Activated naive CD8-positive, alpha-beta T cell (primary cell): ENCODE results near the gene BRIP1.
"Not testable (repeated sequence)": the region's sequence is repeated elsewhere in the genome, so short reads cannot be mapped to it uniquely, and the experiment has no call there.

Experiments
- H3K27ac Mint-ChIP-seq: one replicate; pipeline ENCODE4 v1.8.0; 2021; ENCODE audit warnings: mixed read lengths
- H3K27me3 Mint-ChIP-seq: one replicate; pipeline ENCODE4 v1.8.0; 2021; ENCODE audit warnings: mixed read lengths
- H3K36me3 Mint-ChIP-seq: one replicate; pipeline ENCODE4 v1.8.0; 2021; ENCODE audit warnings: mixed read lengths
- H3K4me1 Mint-ChIP-seq: one replicate; pipeline ENCODE4 v1.8.0; 2021; ENCODE audit warnings: low read depth, mixed read lengths
- H3K4me3 Mint-ChIP-seq: one replicate; pipeline ENCODE4 v1.8.0; 2021; ENCODE audit warnings: mild to moderate bottlenecking, mixed read lengths
- H3K9me3 Mint-ChIP-seq: one replicate; pipeline ENCODE4 v1.8.0; 2021; ENCODE audit warnings: low read depth, mixed read lengths

Gene BRIP1

DNA sequence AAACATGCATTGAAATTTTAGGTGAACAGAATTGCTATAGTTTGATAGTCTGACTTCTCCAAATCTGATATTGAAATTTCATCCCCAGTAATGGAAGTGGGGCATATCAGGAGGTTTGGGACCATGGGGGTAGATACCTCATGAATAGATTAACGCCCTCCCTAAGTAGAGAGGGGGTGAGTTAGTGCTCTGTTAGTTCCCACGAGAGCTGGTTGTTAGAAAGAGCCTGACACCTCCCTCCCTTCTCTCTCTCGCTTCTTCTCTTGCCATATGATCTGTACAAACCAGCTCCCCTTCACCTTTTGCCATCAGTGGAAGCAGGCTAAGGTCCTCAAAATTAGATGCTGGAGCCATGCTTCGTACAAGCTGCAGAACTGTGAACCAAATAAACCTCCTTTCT is 78.8 kb downstream of the BRIP1 start:
- H3K36me3 Mint-ChIP-seq, result no peaks in the 10 kb centered on the region
- H3K27me3 Mint-ChIP-seq, result no peaks in the 10 kb centered on the region
- H3K9me3 Mint-ChIP-seq, result no peaks in the 10 kb centered on the region
- H3K4me1 Mint-ChIP-seq, result no peaks in the 10 kb centered on the region
- no peak overlapping the region for H3K27ac Mint-ChIP-seq
- no peak overlapping the region for H3K4me3 Mint-ChIP-seq

DNA sequence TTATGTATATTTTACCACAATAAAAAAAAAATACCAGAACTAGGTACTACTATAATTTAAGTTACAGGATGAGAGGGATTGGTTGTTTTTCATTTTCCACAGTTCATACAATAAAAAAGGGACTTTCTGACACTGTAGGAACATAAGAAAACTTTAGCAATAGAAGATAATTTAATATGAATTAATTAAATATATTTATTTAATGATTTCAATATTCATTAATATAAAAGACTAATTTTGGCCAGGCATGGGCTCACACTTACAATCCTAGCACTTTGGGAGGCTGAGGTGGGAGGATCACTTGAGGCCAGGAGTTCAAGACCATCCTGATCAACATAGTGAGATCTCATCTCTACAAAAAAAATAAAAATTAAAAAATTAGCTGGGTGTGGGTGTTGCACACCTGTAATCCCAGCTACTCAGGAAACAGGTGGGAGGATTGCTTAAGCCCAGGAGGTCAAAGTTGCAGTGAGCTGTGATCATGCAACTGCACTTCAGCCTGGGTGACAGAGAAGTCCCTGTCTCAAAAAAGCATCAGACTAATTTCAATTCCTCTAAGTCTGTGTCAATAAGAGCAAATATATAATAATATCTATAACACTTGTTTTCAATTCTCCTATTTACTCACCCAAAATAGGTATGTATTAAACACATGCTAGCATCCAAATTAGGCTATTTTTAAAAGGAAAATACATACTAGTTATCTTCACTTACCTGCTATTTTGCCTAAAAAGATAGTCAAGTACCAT is 79.6 kb downstream of the BRIP1 start:
- no peak overlapping the region for H3K4me3 Mint-ChIP-seq
- no peaks in the 10 kb centered on the region for H3K27me3 Mint-ChIP-seq

DNA sequence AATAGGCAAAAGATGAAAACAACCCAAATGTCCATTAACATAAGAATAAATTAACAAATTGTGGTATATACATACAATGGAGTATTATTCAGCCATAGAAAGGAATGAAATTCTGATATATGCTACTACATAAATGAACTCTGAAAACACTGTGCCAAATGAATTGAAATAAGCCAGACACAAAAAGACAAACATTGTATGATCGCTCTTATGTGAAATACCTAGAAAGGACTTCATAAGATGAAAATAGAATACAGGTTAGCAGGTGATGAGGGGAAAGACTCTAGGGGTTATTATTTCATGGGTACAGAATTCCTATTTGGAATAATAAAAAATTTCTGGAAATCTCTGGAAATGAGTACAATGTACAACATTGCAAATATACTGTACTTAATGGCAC is 80.2 kb downstream of the BRIP1 start:
- no peaks in the 10 kb centered on the region for H3K36me3 Mint-ChIP-seq
- H3K27me3 Mint-ChIP-seq, result no peaks in the 10 kb centered on the region
- no peaks in the 10 kb centered on the region for H3K9me3 Mint-ChIP-seq
- no peaks in the 10 kb centered on the region for H3K4me1 Mint-ChIP-seq
- no peak overlapping the region for H3K27ac Mint-ChIP-seq
- H3K4me3 Mint-ChIP-seq, result no peak overlapping the region

More for the DNA sequence above, 79.6 kb downstream of the BRIP1 start:
- no peaks in the 10 kb centered on the region for H3K4me1 Mint-ChIP-seq
- H3K36me3 Mint-ChIP-seq, result no peaks in the 10 kb centered on the region
- no peaks in the 10 kb centered on the region for H3K9me3 Mint-ChIP-seq
- H3K27ac Mint-ChIP-seq, result no peak overlapping the region

DNA sequence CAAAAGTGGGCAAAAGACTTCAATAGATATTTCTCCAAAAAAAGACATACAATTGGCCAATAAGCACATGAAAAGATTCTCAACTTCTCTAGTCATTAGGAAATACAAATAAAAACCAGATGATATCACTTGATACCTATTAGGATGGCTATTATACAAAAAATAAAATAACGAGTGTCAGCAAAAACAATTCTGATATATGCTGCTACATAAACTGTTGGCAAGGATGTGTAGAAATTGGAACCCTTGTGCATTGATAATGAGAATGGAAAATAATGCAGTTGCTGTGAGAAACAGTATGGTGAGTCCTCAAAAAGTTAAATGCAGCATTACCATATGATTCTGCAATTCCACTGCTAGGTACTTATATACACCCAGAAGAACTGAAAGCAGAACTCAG is 80.6 kb downstream of the BRIP1 start:
- Mint-ChIP-seq H3K9me3 (no peaks in the 10 kb centered on the region), H3K4me1 (no peaks in the 10 kb centered on the region), H3K4me3 (no peak overlapping the region), H3K27me3 (no peaks in the 10 kb centered on the region), H3K36me3 (no peaks in the 10 kb centered on the region), H3K27ac (no peak overlapping the region)

DNA sequence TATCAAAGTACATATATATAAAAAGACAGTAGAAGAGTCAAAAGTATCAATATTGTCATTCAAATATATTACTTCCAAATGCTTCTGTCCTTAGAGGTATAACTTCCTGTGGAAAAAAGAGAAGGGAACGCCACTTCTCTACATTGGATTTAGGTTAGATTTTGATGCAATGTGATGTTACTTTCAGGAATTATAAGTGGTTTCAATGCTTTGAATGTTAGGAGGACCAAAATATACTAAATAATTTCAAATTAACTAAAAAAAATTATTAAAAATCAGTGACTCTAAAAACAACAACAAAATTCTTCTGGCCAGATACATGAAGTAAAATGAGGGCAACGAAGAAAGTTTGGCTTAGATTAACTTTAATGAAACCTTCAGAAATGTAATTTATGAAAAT is 88.0 kb downstream of the BRIP1 start:
- Mint-ChIP-seq H3K27me3 (no peaks in the 10 kb centered on the region), H3K36me3 (peaks cover 12% of the 10 kb centered on the region), H3K27ac (no peak overlapping the region), H3K9me3 (peaks cover 7% of the 10 kb centered on the region), H3K4me3 (no peak overlapping the region), H3K4me1 (no peaks in the 10 kb centered on the region)

DNA sequence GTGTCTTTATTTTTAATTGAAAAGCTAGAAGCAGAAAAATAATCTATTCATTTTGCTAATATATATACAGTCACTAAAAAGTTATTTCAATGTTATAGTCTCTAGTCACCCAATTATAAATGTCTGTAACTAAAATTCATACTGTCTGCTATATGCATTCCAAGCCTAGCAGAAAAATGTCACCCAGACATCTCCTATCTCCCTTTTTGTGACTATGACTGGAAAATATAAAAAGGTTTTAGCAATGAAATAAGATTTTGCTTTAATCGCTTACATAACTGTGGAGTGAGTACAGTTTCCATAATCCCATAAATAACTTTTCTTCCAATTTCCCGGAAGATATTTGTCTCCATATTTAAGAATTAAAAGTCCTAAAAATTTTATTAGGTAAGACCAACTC is 88.6 kb downstream of the BRIP1 start:
- H3K4me3 Mint-ChIP-seq, result no peak overlapping the region
- H3K27me3 Mint-ChIP-seq, result no peaks in the 10 kb centered on the region
- H3K4me1 Mint-ChIP-seq, result no peaks in the 10 kb centered on the region
- peaks cover 12% of the 10 kb centered on the region for H3K36me3 Mint-ChIP-seq
- H3K9me3 Mint-ChIP-seq, result peaks cover 7% of the 10 kb centered on the region
- no peak overlapping the region for H3K27ac Mint-ChIP-seq

DNA sequence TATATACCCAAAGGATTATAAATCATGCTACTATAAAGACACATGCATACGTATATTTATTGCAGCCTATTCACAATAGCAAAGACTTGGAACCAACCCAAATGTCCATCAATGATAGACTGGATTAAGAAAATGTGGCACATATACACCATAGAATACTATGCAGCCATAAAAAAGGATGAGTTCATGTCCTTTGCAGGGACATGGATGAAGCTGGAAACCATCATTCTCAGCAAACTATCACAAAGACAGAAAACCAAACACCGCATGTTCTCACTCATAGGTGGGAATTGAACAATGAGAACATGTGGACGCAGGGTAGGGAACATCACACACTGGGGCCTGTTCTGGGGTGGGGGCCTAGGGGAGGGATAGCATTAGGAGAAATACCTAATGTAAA is 89.2 kb downstream of the BRIP1 start:
- not testable (repeated sequence) for H3K27ac Mint-ChIP-seq, H3K4me1 Mint-ChIP-seq, H3K4me3 Mint-ChIP-seq, H3K27me3 Mint-ChIP-seq, H3K9me3 Mint-ChIP-seq
- H3K36me3 Mint-ChIP-seq, result peaks cover 12% of the 10 kb centered on the region

DNA sequence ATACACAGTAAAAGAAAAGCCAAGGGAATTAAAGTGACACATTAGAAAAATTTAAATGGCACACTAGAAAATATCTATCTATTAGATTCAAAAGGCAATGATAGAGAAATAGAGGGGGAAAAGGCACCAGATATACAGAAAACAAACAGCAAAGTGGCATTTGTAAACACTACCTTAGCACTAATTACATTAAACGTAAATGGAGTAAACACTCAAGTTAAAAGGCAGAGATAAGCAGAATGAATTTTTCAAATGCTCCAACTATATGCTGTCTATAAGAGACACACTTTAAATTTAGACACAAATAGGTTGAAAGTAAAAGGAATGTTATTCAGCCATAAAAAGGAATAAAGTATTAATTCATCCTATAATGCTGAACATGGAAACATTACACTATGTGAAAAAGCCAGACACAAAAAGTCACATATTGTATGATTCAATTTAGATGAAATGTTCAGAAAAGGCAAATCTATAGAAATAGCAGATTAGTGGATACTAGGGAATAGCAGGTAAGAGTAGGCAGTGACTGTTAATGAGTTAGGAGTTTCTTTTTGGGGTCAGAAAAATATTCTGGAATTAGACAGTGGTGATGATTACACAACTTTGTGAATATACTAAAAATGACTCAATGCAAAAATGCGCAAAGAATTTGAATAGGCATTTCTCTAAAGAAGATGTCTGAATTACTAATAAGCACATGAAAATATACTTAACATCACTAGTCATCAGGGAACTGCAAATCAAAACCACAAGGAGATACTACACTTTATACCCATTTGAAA is 92.4 kb downstream of the BRIP1 start:
- no peaks in the 10 kb centered on the region for H3K4me1 Mint-ChIP-seq
- H3K4me3 Mint-ChIP-seq, result no peak overlapping the region
- H3K27ac Mint-ChIP-seq, result no peak overlapping the region
- H3K36me3 Mint-ChIP-seq, result peaks cover 12% of the 10 kb centered on the region
- H3K9me3 Mint-ChIP-seq, result peaks cover 7% of the 10 kb centered on the region
- H3K27me3 Mint-ChIP-seq, result no peaks in the 10 kb centered on the region

DNA sequence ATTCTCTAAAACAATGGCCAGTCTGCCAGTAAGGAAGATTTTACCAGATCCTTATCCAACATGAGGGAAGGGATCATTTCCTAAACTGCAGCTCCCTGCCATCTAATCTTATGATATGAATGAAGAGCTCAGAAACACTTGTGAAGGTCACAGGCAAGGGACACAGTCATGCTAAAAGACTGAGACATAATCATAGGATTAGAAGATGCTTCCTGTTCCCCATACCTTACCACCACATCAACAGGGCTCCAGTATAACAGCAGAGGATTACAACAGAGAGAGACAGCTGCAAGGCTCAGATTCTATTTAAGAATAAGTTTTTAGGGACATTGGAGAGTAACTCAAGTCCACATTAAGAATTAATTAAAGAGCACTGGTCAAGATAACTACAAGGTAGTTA is 93.3 kb downstream of the BRIP1 start:
- H3K27me3 Mint-ChIP-seq, result no peaks in the 10 kb centered on the region
- H3K27ac Mint-ChIP-seq, result no peak overlapping the region
- H3K4me1 Mint-ChIP-seq, result no peaks in the 10 kb centered on the region
- H3K36me3 Mint-ChIP-seq, result peaks cover 12% of the 10 kb centered on the region
- H3K9me3 Mint-ChIP-seq, result peaks cover 7% of the 10 kb centered on the region
- no peak overlapping the region for H3K4me3 Mint-ChIP-seq

DNA sequence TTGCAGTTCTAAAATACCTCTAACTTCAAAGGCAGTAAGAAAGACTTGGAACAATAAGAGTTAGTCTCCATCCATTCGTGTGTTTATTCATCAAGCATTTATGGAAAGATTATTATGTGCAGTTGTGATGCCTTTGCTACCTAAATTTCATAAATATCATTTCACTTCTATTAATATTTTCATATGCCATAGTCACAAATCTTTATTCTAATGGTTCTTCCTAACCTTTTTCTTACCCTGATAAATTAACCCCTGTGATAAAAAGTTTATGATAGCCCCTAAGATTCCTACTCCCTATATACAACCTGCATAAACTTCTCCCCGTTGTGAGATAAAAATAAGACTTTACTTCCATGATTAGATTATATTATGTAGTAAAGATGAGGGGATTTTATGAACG is 94.9 kb downstream of the BRIP1 start:
- Mint-ChIP-seq H3K4me1 (no peaks in the 10 kb centered on the region), H3K27ac (no peak overlapping the region), H3K9me3 (peaks cover 7% of the 10 kb centered on the region)

DNA sequence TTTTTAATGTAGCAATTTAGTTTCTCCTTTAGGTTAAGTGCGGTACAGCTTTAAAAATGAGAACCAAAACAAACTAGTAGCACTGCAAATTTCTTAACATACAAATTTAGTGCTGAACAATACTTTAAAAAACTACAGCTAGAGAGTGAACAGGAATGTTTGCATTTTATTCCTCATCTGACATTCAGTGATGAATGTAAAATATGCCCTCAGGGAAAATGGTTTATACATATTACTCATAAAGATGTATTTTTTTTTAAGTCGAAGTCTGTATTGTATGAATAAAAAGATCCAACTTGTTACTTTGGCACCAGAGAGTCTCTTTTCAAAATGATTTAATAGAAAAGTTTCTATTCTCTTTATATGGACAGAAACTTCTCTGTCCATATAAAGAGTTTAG is 96.8 kb downstream of the BRIP1 start:
- peaks cover 7% of the 10 kb centered on the region for H3K9me3 Mint-ChIP-seq
- H3K27me3 Mint-ChIP-seq, result no peaks in the 10 kb centered on the region
- H3K27ac Mint-ChIP-seq, result no peak overlapping the region
- H3K36me3 Mint-ChIP-seq, result peaks cover 7% of the 10 kb centered on the region
- no peak overlapping the region for H3K4me3 Mint-ChIP-seq
- H3K4me1 Mint-ChIP-seq, result no peaks in the 10 kb centered on the region

More for the DNA sequence above, 94.9 kb downstream of the BRIP1 start:
- Mint-ChIP-seq H3K4me3 (no peak overlapping the region), H3K27me3 (no peaks in the 10 kb centered on the region), H3K36me3 (peaks cover 10% of the 10 kb centered on the region)

DNA sequence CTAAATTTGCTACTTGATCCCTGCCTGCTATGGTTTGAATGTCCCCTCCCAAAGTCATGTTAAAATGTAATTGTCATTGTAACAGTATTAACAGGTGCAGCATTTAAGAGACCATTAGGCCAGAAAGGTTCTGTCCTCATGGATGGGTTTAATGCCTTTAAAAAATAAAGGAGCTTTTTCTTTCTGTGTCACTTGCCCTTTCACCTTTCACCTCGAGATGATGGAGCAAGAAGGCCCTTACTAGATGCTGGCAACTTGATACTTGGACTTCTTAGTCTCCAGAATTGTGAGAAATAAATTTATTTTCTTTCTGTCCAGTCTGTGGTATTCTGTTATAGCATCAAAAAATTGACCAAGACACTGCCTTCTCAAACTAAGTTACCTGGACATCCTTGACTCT is 98.5 kb downstream of the BRIP1 start:
- Mint-ChIP-seq H3K27ac (no peak overlapping the region), H3K27me3 (no peaks in the 10 kb centered on the region), H3K9me3 (no peaks in the 10 kb centered on the region), H3K36me3 (peaks cover 2% of the 10 kb centered on the region), H3K4me1 (no peaks in the 10 kb centered on the region), H3K4me3 (no peak overlapping the region)

DNA sequence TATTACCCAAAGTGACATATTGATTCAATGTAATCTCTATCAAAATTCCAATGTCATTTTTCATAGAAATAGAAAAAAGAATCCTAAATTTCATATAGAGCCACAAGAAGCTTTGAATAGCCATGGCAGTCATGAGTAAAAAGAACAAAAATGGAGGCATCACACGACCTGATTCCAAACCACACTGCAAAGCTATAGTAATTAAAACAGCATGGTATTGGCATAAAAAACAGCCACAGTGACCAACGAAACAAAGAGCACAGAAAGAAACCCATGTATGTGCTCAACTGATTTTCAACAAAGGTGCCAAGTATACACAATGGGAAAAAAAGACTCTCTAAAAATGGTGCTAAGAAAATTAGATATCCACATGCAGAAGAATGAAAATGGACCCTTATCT is 101.5 kb downstream of the BRIP1 start:
- Mint-ChIP-seq H3K36me3 (peaks cover 4% of the 10 kb centered on the region), H3K27ac (no peak overlapping the region), H3K4me1 (peaks cover 2% of the 10 kb centered on the region), H3K4me3 (no peak overlapping the region), H3K27me3 (no peaks in the 10 kb centered on the region), H3K9me3 (no peaks in the 10 kb centered on the region)

DNA sequence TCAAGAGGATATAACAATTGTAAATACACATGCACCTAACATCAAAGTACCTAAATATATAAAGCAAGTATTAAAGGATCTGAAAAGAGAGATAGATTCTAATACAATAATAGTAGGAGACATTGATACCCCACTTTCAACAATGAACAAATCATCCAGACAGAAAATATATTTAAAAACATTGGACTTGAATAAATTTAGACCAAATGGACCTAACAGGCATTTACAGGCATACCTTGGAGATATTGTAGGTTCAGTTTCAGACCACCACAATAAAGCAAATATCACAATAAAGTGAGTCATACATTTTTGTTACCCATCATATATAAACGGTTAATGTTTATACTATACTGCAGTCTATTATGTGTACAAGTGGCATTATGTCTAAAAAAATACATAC is 104.0 kb downstream of the BRIP1 start:
- Mint-ChIP-seq H3K4me1 (peaks cover 2% of the 10 kb centered on the region), H3K9me3 (no peaks in the 10 kb centered on the region), H3K27me3 (no peaks in the 10 kb centered on the region), H3K36me3 (peaks cover 6% of the 10 kb centered on the region), H3K27ac (no peak overlapping the region), H3K4me3 (no peak overlapping the region)

DNA sequence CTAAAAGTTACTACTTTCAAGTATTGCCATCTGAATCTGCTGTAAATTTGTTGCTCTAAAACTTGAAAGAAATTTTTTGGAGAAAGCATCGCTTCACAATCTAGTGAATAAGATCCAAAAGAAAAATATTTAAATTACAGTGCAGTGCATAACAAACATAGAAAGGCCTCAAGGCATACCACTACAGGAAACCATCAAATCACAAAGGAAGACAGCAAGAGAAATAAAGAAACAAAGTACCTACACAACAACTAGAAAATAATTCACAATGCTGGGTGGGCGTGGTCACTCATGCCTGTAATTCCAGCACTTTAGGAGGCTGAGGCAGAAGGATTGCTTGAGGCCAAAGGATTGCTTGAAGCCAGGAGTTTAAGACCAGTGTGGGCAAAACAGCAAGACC is 104.9 kb downstream of the BRIP1 start:
- no peak overlapping the region for H3K27ac Mint-ChIP-seq
- H3K36me3 Mint-ChIP-seq, result peaks cover 6% of the 10 kb centered on the region
- no peaks in the 10 kb centered on the region for H3K9me3 Mint-ChIP-seq
- H3K4me1 Mint-ChIP-seq, result peaks cover 2% of the 10 kb centered on the region
- H3K4me3 Mint-ChIP-seq, result no peak overlapping the region
- H3K27me3 Mint-ChIP-seq, result no peaks in the 10 kb centered on the region

DNA sequence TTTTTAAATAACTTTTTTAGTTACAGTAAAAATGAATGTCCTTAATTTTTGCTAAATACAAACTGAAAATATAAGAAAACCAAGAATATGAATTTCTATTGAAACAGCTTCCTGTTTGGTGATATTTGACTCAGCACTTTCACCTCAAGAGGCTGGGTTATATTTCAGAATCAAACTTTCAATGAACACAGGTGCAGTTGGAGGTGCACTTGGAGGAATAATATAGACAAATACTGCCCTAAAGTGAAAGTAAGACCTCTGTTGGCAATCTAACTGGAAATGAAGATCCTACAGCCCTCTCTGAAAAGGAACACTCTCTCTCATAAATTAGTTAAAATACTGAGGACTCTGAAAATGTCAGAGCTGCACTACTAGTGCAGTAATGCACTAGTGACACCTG is 106.2 kb downstream of the BRIP1 start:
- H3K27ac Mint-ChIP-seq, result no peak overlapping the region
- no peaks in the 10 kb centered on the region for H3K9me3 Mint-ChIP-seq
- peaks cover 6% of the 10 kb centered on the region for H3K36me3 Mint-ChIP-seq
- H3K27me3 Mint-ChIP-seq, result no peaks in the 10 kb centered on the region
- H3K4me1 Mint-ChIP-seq, result peaks cover 2% of the 10 kb centered on the region
- no peak overlapping the region for H3K4me3 Mint-ChIP-seq
